DND-41 (cell line): Measurements from ENCODE around the gene GDF11.

Source experiments
- EZH2 ChIP-seq: IDR thresholded peaks from 3 replicates; pipeline ENCODE4 v1.6.1; 2012; ENCODE audit warnings: borderline replicate concordance, low read depth, mild to moderate bottlenecking, moderate library complexity, low read length, inconsistent platforms; ENCODE audit not compliant: severe bottlenecking
- TF ChIP-seq, protein P1 (sequence below): IDR thresholded peaks from 2 replicates; pipeline ENCODE4 v1.5.1; 2012; ENCODE audit warnings: borderline replicate concordance, low read length, moderate library complexity, mild to moderate bottlenecking; ENCODE audit not compliant: poor library complexity, severe bottlenecking; ENCODE audit errors: extremely low read depth

- TF ChIP-seq, protein P1, sequence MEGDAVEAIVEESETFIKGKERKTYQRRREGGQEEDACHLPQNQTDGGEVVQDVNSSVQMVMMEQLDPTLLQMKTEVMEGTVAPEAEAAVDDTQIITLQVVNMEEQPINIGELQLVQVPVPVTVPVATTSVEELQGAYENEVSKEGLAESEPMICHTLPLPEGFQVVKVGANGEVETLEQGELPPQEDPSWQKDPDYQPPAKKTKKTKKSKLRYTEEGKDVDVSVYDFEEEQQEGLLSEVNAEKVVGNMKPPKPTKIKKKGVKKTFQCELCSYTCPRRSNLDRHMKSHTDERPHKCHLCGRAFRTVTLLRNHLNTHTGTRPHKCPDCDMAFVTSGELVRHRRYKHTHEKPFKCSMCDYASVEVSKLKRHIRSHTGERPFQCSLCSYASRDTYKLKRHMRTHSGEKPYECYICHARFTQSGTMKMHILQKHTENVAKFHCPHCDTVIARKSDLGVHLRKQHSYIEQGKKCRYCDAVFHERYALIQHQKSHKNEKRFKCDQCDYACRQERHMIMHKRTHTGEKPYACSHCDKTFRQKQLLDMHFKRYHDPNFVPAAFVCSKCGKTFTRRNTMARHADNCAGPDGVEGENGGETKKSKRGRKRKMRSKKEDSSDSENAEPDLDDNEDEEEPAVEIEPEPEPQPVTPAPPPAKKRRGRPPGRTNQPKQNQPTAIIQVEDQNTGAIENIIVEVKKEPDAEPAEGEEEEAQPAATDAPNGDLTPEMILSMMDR = no peak
- no peak for TF ChIP-seq EZH2
Observed at GRCh38 chr12:55789893-55790292, 47.0 kb downstream of the GDF11 start.
